NB4 (cell line): ENCODE measurements around the gene SSBP3.

ENCODE experiments used
- DNase-seq: peaks from one replicate; pipeline ENCODE4 v3.0.0; 2010; ENCODE audit warnings: low read depth
- H3K4me3 ChIP-seq: one replicate; pipeline ENCODE4 v1.5.1; 2011; ENCODE audit warnings: mild to moderate bottlenecking, low read depth, low read length, moderate library complexity
- CTCF ChIP-seq: IDR thresholded peaks from one replicate; pipeline ENCODE4 v1.5.1; 2012; ENCODE audit warnings: low read depth, low read length
- MAX ChIP-seq: IDR thresholded peaks from 2 replicates; pipeline ENCODE4 v1.6.1; 2011; ENCODE audit warnings: low read depth, low read length
- MYC ChIP-seq: IDR thresholded peaks from 2 replicates; pipeline ENCODE4 v1.6.1; 2011; ENCODE audit warnings: low read depth, low read length
- POLR2A ChIP-seq: IDR thresholded peaks from 2 replicates; pipeline ENCODE4 v1.6.1; 2011; ENCODE audit warnings: mild to moderate bottlenecking; ENCODE audit not compliant: insufficient read length; ENCODE audit errors: extremely low read depth

SSBP3 gene

GRCh38 chr1:54287176-54287650, 119.0 kb downstream of the SSBP3 start:
- H3K4me3 ChIP-seq: no peak overlapping the region
- TF ChIP-seq MYC: no peak
- 0 out of 2 replicates have a peak, but pooled peaks have one; percentile 25 for TF ChIP-seq MAX
- peak; percentile 39 for DNase-seq

GRCh38 chr1:54285815-54286345, 120.3 kb downstream of the SSBP3 start:
- H3K4me3 ChIP-seq: no peak overlapping the region
- DNase-seq: no peak
- no peak for TF ChIP-seq POLR2A
- TF ChIP-seq MYC: no peak
- TF ChIP-seq CTCF: no peak
- TF ChIP-seq MAX: no peak

- TF ChIP-seq MAX (no peak), POLR2A (no peak), MYC (no peak), CTCF (no peak)
- H3K4me3 ChIP-seq: no peak overlapping the region
- DNase-seq: no peak
These were observed 121.2 kb downstream of the SSBP3 start for GRCh38 chr1:54284781-54285529.

- no peak for DNase-seq
- no peak overlapping the region for H3K4me3 ChIP-seq
- TF ChIP-seq POLR2A (no peak), MYC (no peak)
These were observed 122.4 kb downstream of the SSBP3 start for GRCh38 chr1:54283635-54284385.

- no peak for DNase-seq
These were observed 123.9 kb downstream of the SSBP3 start for GRCh38 chr1:54282101-54282847.

More at GRCh38 chr1:54282101-54282847, 123.9 kb downstream of the SSBP3 start:
- H3K4me3 ChIP-seq: no peak overlapping the region
- TF ChIP-seq POLR2A (no peak), CTCF (no peak), MYC (no peak), MAX (no peak)
